Neutrophil (primary cell): Measurements from ENCODE around the gene HJURP.

ENCODE experiments used
- H3K27ac ChIP-seq: fragments of 200-600 bp; sonication (generic); 2 replicates; pipeline ENCODE4 v1.5.1; 2016; ENCODE audit warnings: mild to moderate bottlenecking, moderate library complexity
- H3K27me3 ChIP-seq: fragments of 200-600 bp; sonication (generic); 2 replicates; pipeline ENCODE4 v1.6.0; 2016; ENCODE audit warnings: mild to moderate bottlenecking
- H3K36me3 ChIP-seq: fragments of 200-600 bp; sonication (generic); 2 replicates; pipeline ENCODE4 v1.5.1; 2017
- H3K4me1 ChIP-seq, 2 experiments: fragments of 200-600 bp in 1 of 2; sonication (generic) in 1 of 2; 1 replicate in 1 of 2; 2 replicates in 1 of 2; pipeline versions ENCODE4 v1.5.1 to v1.6.1; 2013 to 2016; ENCODE audit warnings: low read depth in 1 of 2, low read length in 1 of 2, mild to moderate bottlenecking in 1 of 2, moderate library complexity in 1 of 2; ENCODE audit not compliant: control insufficient read depth in 1 of 2, insufficient read depth in 1 of 2
- H3K4me3 ChIP-seq, 2 experiments: fragments of 200-600 bp in 1 of 2; sonication (generic) in 1 of 2; 1 replicate in 1 of 2; 2 replicates in 1 of 2; pipeline ENCODE4 v1.5.1; 2013 to 2016; ENCODE audit warnings: low read depth in 1 of 2, low read length in 1 of 2, mild to moderate bottlenecking in 1 of 2, moderate library complexity in 1 of 2
- H3K9me3 ChIP-seq: fragments of 200-600 bp; sonication (generic); 2 replicates; pipeline ENCODE4 v1.5.1; 2016
- TF ChIP-seq, protein P1 (sequence below): fragments of 200-600 bp; sonication (generic); IDR thresholded peaks from 2 replicates; pipeline ENCODE4 v1.5.1; 2016; ENCODE audit warnings: antibody characterized with exemption

HJURP gene

GRCh38 chr2:233829193-233830110 lies 24.9 kb downstream of the HJURP start:
- Histone ChIP-seq H3K27me3 (no peaks in the 10 kb centered on the region), H3K36me3 (peaks cover 20% of the 10 kb centered on the region), H3K4me1 (no peaks in the 10 kb centered on the region), H3K9me3 (no peaks in the 10 kb centered on the region), H3K27ac (no peak overlapping the region), H3K4me3 (no peak overlapping the region)
- TF ChIP-seq, protein P1, sequence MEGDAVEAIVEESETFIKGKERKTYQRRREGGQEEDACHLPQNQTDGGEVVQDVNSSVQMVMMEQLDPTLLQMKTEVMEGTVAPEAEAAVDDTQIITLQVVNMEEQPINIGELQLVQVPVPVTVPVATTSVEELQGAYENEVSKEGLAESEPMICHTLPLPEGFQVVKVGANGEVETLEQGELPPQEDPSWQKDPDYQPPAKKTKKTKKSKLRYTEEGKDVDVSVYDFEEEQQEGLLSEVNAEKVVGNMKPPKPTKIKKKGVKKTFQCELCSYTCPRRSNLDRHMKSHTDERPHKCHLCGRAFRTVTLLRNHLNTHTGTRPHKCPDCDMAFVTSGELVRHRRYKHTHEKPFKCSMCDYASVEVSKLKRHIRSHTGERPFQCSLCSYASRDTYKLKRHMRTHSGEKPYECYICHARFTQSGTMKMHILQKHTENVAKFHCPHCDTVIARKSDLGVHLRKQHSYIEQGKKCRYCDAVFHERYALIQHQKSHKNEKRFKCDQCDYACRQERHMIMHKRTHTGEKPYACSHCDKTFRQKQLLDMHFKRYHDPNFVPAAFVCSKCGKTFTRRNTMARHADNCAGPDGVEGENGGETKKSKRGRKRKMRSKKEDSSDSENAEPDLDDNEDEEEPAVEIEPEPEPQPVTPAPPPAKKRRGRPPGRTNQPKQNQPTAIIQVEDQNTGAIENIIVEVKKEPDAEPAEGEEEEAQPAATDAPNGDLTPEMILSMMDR, result no peak

DNA sequence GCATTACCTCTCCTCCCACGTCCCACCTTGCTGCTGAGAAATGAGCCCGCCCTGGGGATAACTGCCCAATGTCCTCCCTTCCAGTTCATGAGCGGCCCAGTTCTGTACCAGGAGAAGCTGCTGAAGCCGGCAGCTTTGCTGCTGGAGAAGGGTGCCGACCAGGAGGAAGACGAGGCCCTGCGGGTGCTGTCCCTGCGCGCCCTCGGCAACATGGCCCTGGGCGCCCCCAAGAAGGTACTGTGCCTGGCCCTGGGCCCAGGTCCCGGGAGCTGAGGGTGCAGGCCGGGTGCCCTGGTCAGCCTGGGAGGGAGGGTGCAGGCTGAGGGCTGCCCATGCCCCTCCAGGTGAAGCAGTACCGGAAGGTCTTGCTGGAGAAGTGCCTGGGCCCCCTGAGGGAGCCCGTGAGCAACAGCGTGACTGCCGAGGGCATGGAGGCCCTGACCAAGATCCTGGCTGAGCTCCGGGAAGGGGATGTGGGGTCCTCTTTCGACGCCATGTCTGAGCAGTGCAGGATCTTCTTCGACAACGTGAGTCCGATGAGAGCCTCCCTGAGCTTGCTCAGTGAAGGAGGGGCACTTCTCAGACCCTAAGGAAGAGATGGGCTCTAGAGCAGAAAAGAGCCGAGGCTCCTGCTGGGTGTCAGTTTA lies 25.7 kb downstream of the HJURP start:
- Histone ChIP-seq H3K4me3 (no peak overlapping the region), H3K36me3 (peaks cover 12% of the 10 kb centered on the region), H3K27ac (no peak overlapping the region), H3K4me1 (no peaks in the 10 kb centered on the region), H3K9me3 (no peaks in the 10 kb centered on the region), H3K27me3 (no peaks in the 10 kb centered on the region)
- TF ChIP-seq, protein P1, result no peak

- Histone ChIP-seq H3K4me1 (no peaks in the 10 kb centered on the region), H3K27ac (no peak overlapping the region), H3K36me3 (no peaks in the 10 kb centered on the region), H3K27me3 (no peaks in the 10 kb centered on the region), H3K4me3 (no peak overlapping the region), H3K9me3 (no peaks in the 10 kb centered on the region)
- TF ChIP-seq, protein P1, result no peak
Observed at GRCh38 chr2:233824373-233824772, 30.0 kb downstream of the HJURP start.

DNA sequence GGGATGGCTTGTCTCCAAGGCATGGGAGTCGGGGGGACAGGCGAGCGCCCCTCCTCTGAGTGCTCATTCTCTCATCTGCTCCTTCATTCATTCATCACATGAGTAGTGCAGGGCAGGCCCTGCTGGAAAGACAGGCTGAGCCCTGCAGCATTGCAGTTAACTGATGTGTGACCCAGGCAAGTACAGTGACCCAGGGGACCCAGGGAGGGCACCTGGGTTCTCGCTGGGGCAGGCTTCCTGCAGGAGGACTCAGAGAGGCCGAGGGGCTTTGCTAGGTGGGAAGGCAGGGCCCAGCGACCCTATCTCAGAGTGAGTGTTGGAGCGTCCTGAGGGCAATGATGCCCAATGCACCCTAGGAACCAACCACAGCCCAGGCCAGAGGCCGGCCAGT lies 30.6 kb downstream of the HJURP start:
- no peak overlapping the region for H3K4me3 ChIP-seq
- TF ChIP-seq, protein P1, result no peak

DNA sequence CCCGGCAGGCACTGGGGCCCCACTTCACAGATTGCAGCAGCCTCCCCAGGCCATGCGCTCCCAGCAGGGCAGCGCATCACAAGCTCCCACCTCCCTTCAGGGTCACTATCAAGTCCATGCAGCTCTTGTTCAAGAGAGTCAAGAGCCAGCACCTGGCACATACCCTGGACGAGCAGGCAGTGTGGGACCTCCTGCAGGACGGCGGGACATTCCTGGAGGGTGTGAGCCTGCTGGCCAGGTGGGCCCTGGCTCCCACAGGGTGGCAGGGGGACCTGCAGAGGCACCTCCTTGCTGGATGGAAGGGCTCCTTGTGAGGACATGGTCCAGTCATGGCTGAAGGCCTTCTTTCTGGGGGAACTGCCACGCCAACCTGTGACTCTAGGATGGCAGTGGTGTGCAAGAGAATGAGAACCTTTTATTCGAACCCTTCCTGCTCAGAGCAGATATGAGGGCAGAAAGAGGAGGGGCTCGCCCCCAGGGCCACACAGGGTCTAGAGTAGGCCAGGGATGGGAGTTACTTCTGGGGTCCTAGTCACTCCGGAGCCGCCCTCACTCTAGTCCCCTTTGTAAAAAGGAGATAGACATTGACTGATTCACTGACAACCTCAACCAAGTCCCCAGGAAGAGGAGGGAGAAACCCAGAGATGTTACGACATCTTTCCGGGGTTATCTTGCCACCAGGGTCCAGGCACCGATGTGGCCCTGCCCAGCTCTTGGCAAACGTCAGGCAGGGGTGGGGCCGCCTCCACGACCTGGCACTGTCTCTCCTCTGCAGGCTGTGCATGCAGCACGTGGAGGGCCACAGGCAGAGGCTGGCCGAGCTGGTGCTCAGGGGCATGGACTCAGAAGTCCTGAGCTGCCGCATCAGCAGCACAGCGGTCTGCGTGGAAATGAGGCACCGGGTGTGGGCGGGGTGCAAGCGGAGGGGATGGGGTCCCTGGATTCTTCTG lies 31.3 kb downstream of the HJURP start:
- TF ChIP-seq, protein P1, result no peak
- Histone ChIP-seq H3K36me3 (no peaks in the 10 kb centered on the region), H3K9me3 (no peaks in the 10 kb centered on the region), H3K27me3 (no peaks in the 10 kb centered on the region), H3K27ac (no peak overlapping the region), H3K4me1 (no peaks in the 10 kb centered on the region), H3K4me3 (no peak overlapping the region)

More for the DNA sequence above, 30.6 kb downstream of the HJURP start:
- H3K4me1 ChIP-seq, result no peaks in the 10 kb centered on the region
- H3K27me3 ChIP-seq, result no peaks in the 10 kb centered on the region
- H3K9me3 ChIP-seq, result no peaks in the 10 kb centered on the region
- H3K36me3 ChIP-seq, result no peaks in the 10 kb centered on the region
- no peak overlapping the region for H3K27ac ChIP-seq
